Mononuclear cell (primary cell): ENCODE measurements around the gene USP20. TPM values are rescaled to one million over a fixed set of nuclear protein-coding genes. Genes with fewer than 3 reads are reported as not detected.

ENCODE experiments used
- H3K27me3 ChIP-seq: 2 replicates; pipeline ENCODE4 v1.6.0; 2011; ENCODE audit warnings: low read length, control low read depth; ENCODE audit not compliant: insufficient read depth
- H3K4me1 ChIP-seq: 2 replicates; pipeline ENCODE4 v1.5.1; 2011; ENCODE audit warnings: mild to moderate bottlenecking, low read length, control low read depth; ENCODE audit not compliant: insufficient read depth
- H3K4me3 ChIP-seq: 2 replicates; pipeline ENCODE4 v1.5.1; 2011; ENCODE audit warnings: mild to moderate bottlenecking, low read length, moderate library complexity
- H3K9me3 ChIP-seq: 2 replicates; pipeline ENCODE4 v1.5.1; 2011; ENCODE audit warnings: low read depth, mild to moderate bottlenecking, control low read depth, low read length
- total RNA-seq: library from RNA; depleted of rRNA; stranded (reverse); fragments of >200 nt; gene quantifications from one replicate; pipeline ENCODE4 v1.2.3, GENCODE V29; 2012

The USP20 gene
- total RNA-seq, 1 donor, result 17.1 TPM

GRCh38 chr9:129918296-129918950 is 83.2 kb downstream of the USP20 start:
- H3K4me3 ChIP-seq, result no peak overlapping the region
- H3K27me3 ChIP-seq, result no peaks in the 10 kb centered on the region
- H3K4me1 ChIP-seq, result peaks cover 20% of the 10 kb centered on the region
- H3K9me3 ChIP-seq, result no peaks in the 10 kb centered on the region

- H3K27me3 ChIP-seq, result no peaks in the 10 kb centered on the region
- H3K9me3 ChIP-seq, result no peaks in the 10 kb centered on the region
- no peak overlapping the region for H3K4me3 ChIP-seq
- peaks cover 24% of the 10 kb centered on the region for H3K4me1 ChIP-seq
Observed at GRCh38 chr9:129919277-129919676, 84.0 kb downstream of the USP20 start.

- Histone ChIP-seq H3K9me3 (no peaks in the 10 kb centered on the region), H3K27me3 (no peaks in the 10 kb centered on the region), H3K4me3 (no peak overlapping the region), H3K4me1 (peaks cover 24% of the 10 kb centered on the region)
Observed at GRCh38 chr9:129919841-129920240, 84.6 kb downstream of the USP20 start.

- Histone ChIP-seq H3K4me3 (no peak overlapping the region), H3K4me1 (peaks cover 24% of the 10 kb centered on the region), H3K9me3 (no peaks in the 10 kb centered on the region), H3K27me3 (no peaks in the 10 kb centered on the region)
Observed at GRCh38 chr9:129921905-129922304, 86.6 kb downstream of the USP20 start.

GRCh38 chr9:129923589-129923988 is 88.3 kb downstream of the USP20 start:
- H3K27me3 ChIP-seq, result no peaks in the 10 kb centered on the region
- H3K4me3 ChIP-seq, result no peak overlapping the region
- H3K4me1 ChIP-seq, result peaks cover 24% of the 10 kb centered on the region
- no peaks in the 10 kb centered on the region for H3K9me3 ChIP-seq

- Histone ChIP-seq H3K4me1 (peaks cover 38% of the 10 kb centered on the region), H3K4me3 (no peak overlapping the region), H3K9me3 (no peaks in the 10 kb centered on the region), H3K27me3 (no peaks in the 10 kb centered on the region)
Observed at GRCh38 chr9:129929496-129930125, 94.4 kb downstream of the USP20 start.

GRCh38 chr9:129930743-129931142 is 95.5 kb downstream of the USP20 start:
- Histone ChIP-seq H3K4me1 (peaks cover 48% of the 10 kb centered on the region), H3K9me3 (no peaks in the 10 kb centered on the region), H3K27me3 (no peaks in the 10 kb centered on the region), H3K4me3 (no peak overlapping the region)

Other genes starting within 250 kb of the USP20 start
- not detected for gene C9orf50, start 214.4 kb upstream of the USP20 start, total RNA-seq
- 22.0 TPM for gene NTMT1, start 209.3 kb upstream of the USP20 start, total RNA-seq
- 17.8 TPM for gene ASB6, start 193.3 kb upstream of the USP20 start, total RNA-seq
- gene PRRX2, start 169.8 kb upstream of the USP20 start, total RNA-seq, result not detected
- 8.7 TPM for gene PTGES, start 82.4 kb upstream of the USP20 start, total RNA-seq
- gene TOR1B, start 32.3 kb upstream of the USP20 start, total RNA-seq, result 12.3 TPM
- 20.3 TPM for gene TOR1A, start 11.3 kb upstream of the USP20 start, total RNA-seq
- gene C9orf78, start 183 bp upstream of the USP20 start, total RNA-seq, result 169 TPM
- gene FNBP1, start 207.7 kb downstream of the USP20 start, total RNA-seq, result 193 TPM
- gene GPR107, start 218.4 kb downstream of the USP20 start, total RNA-seq, result 19.8 TPM